ENCODE results near the gene HSF5.
"Not testable (repeated sequence)": the region's sequence is repeated elsewhere in the genome, so short reads cannot be mapped to it uniquely, and the experiment has no call there.

Gene HSF5

DNA sequence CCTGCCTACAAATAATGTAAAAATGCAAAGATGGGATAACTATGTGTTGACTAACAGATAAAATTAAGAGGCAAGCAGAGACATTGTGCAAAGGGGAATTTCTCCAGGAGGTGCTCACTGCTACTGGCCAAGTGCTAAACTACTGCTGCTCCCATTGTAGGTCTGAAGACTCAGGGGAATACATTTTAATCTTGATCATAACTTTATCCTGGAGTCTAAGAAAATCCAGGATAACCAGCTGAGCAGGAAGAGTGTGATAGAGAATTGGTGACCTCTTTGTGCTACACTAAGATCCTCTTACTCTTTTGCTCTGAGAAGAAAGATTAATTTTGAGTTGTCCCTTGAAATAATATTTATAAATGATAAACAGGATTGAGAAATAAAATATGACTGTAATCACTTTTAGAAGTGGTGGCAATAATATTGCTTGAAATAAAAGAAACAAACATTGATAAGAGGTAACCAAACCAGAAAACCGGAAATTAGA is 76.8 kb downstream of the HSF5 start:
- DNase-seq: no peak

DNA sequence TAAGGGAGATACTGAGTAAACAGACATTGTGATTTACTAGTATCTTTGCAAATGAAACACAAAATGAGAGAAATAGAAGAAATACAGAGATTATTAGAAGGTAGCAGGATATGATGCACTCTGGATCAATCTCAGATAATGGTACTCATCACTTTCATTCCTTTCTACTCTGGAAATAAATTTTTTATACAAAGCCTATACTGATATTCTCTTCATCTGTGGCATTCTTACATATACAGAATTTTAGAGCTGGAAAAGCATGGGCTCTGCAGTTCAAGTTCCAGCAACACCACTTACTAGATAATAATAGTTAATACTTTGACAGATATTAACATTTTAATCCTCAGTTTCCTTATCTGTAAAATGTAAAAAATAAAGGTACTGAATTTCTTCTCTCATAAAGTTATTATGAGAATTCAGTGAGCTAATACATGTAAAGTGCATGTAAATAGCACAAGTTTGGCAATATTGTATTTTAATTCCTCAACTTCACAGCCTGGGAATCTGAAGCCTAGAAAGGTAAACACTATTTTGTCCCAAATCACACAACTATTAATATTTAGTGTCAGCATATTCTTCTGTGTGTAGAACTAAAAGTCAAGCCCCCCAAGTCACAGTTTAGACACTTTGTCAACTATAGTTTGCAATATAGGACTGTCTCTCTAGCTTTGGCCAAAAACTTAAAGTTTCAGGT is 77.3 kb downstream of the HSF5 start:
- DNase-seq: no peak

DNA sequence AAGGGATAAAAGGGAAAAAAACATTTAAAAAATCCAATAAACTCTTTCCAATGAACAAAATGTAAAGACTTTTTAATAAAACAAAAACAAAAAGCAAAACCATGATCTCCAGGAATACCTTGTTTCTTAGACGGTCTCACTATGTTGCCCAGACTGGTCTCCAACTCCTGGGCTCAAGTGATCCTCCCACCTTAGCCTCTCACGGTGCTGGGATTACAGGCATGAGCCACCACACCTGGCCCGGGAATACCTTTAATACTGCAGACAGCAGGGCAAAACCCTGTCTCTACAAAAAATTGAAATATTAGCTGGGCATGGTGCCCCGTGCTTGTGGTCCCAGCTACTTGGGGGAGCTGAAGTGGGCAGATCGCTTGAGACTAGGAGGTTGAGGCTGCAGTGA is 78.8 kb downstream of the HSF5 start:
- DNase-seq: no peak

DNA sequence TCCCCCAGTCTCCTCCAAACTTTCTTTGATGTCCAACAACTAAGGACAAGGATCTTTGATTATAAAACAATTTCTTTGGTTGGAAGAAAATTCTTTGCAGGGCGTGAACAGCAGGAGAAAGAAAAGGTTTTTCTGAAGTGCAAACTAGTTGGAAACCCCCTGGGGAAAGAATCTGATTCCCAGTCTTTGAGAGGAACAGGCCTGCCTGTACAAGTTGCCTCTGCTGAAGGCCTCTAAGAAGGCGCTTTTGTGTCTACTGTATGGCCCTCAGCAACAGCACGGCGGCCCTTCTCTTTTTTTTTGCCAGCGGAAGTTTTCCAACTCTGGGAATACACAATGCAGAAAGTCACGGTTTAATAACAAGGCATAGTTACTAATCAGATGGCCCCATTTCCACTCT is 84.9 kb downstream of the HSF5 start:
- no peak for DNase-seq

DNA sequence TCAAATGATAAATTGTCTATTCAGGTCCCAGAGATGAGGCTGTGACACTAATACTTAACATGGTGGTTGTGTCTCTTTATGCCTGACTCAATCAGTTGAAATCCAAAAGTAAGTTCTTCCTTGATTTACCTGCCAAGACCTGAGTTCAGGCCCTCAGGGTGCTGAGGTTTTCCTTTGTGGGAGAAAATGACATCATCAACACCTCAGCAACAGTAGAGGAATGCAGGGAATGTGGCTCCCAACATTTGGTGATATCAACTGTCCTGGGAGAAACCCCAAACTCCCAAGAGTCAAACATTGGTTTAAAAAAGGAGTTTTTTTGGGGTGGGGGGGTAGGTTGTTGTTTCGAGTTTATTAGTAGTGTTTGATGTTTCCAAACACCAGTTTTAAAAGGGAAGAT is 85.5 kb downstream of the HSF5 start:
- no peak for DNase-seq

DNA sequence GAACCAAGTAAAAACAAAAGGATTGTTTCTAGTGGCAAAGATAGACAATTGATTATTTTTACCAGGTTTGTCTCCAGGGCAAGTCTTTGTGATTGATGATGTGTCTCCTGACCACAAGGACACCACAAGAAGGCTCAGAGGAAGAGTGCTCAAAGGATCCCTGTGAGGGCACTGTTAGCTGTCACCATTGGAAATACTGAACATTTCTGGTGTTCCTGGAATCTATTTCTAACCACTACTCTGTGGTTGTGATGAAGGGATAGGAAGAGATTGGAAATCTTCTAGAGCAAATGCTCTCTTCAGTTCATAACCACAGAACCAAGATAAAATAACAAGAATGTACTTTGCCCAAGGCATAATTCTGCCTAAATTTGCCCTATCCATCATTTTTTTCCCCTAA is 86.2 kb downstream of the HSF5 start:
- DNase-seq: no peak

DNA sequence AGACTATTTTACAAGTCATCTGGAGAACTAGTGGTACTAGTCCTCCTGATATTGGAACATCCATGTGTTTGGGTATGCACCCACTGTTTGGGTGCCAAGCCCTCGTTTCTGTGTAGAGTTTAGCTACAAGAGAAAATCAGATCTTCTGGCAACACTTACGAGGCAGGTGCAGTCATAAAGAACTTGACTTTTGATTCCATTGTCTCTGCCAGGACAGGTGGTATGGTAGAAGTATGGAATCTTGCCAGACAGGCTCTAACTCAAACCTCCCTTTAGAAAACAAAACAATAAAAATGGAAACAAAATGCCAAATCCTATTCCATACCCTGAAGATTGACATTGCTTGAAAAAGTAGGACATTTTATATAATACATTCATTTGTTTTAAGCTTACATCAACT is 86.9 kb downstream of the HSF5 start:
- DNase-seq: no peak

DNA sequence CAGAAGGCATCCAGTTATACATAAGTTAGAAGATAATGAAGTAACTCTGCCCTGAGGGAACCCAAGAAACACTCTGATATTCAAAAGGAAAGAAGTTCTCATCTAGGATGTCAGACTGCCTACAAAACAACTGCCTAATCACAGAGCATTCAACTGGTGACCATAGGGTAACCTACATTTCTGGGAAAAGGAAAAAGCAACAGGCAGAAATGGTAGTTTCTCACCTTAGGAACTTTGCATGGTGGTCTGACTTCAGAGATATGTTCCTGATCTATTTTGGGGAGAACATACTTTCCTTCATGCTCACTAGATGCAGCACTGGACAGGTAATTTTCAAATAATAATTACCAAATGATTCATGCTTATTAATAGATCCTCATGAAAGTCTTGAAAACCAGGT is 87.4 kb downstream of the HSF5 start:
- no peak for DNase-seq

DNA sequence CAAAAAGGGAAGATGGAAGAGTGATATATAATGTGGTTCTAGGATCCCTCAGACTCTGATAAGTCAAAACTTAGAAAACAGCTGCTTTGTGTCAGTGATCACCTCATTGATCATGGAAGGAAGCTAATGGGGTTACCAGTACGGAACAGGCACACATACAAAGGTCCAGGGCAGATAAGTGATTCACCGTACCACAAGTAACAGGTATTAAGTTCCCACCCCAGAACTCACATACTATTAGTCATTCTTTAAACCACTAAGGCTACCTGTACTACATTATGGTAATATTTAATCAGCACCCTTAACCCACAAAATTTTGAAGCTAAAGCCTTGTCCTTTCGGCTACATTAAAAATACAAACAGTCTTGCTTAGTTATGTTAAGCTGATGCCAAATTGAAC is 88.2 kb downstream of the HSF5 start:
- no peak for DNase-seq

DNA sequence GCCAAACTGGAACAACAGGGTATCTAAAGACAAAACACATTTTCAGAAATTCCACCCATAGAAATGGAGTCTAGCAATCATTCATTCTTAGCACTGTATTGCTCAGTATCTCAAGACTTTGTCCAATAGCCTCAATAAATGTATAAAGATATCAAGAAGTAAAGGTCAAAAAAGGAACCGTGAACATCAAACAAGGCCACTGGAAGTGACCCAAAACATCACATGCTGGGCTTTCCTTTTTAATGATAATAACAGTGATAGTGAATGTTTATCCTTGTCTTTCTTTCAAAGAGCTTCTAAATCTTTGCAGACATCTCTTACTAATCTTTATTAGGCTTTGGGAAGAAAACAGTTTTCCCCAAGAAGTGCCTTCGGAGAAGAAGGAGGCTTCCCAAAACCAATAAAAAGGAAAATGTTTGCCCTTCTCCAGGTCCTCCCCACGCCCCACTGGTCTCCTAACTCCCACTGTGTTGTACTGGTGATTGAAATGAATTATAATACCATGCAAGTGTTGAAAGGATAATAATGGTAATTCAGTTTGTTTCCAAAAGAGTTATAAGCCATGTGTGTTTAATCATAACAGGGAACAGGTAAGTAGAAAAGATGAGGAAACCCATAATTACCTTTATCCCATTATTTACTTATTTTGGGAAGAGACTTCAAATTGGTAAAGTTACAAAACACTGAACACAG is 89.5 kb downstream of the HSF5 start:
- no peak for DNase-seq

DNA sequence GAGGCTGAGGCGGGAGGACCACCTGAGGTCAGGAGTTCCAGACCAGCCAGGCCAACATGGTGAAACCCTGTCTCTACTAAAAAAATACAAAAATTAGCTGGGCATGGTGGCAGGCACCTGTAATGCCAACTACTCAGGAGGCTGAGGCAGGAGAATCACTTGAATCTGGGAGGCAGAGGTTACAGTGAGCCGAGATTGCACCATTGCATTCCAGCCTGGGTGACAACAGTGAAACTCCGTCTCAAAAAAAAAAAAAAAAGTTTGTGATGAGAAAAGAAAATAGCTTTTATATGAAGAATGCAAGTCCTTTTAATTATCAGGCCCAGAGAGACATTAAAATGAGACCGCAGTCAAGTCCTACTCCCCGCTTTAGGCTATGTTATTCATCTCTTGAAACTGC is 90.8 kb downstream of the HSF5 start:
- not testable (repeated sequence) for DNase-seq

DNA sequence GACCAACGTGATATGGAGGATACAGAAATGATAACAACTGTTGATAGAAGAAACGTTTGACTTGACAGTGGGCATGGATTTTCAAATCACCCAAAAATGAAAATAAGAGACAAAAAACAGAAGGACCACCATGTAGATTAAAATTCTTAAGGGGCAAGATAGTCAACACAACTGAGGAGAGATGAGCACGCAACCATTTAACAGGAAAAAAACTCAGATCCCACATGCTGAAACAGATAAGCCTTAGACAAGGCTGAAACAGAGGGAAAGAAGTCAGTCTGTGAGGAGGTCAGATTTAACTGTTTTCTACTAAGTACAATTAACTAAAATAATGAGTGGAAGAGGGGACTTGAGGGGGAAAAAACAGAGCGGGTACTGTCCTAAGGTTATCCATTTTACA is 92.0 kb downstream of the HSF5 start:
- no peak for DNase-seq

DNA sequence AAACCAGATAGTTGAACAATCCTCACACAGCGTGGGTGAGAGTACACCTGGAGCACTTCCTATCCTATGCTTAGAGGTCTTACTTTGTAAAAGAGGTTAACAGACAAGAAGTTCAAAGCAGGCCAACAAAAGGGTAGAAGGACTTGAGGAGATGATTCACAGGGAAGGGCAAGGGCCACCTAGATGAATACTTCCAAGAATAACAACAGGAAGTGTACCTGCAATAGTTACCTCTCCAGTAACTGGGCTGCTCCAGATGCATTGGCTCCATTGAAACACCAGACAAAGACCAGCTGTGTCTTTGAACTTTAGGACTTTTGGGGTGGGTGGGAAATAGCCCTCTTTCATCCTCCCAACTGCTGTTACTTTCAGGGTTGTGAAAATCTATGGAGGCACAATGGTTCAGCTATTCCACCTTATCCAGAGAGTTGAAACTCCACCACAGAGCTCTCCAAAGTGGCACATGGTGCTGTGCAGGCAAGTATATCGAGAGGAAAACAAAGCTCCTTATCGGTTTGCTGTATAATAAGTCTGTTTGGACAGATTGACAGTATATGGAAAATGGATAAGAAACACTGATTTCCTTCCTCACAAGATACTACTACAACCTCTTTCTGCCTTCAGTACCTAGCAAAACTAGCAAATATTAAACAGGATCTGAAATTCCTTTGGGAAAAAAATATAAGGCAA is 93.5 kb downstream of the HSF5 start:
- no peak for DNase-seq

DNA sequence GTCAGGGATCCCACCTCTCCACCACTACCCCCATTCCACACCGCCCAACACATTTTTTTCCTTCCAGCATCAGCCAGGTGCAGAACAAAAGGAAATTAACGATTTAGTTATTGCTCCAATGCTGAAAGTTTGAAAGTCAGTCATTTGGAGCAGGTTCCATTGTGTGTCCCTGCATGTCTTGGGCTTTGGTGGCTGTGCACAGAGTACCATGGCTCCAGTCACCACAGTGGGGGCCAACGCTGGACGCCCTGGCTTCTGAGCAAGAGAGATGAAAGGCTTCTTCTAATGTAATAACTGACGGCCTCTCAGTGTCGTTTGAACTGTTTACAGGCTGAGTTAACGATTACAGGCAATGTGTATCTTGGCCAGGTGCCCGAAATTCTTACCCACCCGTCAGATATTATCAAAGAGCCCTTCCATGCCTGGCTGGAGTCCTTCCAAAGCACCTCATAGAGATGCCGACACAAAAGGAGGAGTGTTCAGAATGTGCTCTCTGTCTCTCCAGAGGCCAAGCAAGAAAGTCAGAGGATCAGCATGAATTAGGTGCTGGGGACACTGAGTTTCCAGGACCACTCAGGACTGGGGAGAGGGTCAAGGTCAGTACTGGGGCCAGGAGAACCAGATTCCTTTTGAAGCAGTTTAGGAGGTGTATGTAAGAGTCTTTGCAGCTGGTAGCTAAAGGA is 96.8 kb downstream of the HSF5 start:
- DNase-seq: no peak

DNA sequence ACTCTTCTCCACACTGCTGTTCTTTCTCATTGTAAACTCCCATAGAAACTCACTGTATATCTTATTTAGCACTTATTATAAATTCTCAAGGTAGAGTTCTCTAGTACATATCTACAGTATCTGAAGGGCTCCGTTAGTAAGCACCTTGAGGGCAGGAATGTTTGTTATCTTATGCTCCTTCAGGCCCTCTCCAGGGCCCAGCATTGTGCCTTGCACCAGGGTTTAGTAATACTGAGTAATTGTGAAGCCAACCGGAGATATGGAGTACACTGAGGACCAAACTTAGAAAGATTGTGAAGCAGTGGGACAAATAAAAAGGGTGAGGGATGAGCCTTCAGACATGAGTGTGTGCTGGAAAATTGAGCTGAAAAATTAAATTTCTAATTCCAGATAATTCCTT is 97.3 kb downstream of the HSF5 start:
- DNase-seq: no peak

DNA sequence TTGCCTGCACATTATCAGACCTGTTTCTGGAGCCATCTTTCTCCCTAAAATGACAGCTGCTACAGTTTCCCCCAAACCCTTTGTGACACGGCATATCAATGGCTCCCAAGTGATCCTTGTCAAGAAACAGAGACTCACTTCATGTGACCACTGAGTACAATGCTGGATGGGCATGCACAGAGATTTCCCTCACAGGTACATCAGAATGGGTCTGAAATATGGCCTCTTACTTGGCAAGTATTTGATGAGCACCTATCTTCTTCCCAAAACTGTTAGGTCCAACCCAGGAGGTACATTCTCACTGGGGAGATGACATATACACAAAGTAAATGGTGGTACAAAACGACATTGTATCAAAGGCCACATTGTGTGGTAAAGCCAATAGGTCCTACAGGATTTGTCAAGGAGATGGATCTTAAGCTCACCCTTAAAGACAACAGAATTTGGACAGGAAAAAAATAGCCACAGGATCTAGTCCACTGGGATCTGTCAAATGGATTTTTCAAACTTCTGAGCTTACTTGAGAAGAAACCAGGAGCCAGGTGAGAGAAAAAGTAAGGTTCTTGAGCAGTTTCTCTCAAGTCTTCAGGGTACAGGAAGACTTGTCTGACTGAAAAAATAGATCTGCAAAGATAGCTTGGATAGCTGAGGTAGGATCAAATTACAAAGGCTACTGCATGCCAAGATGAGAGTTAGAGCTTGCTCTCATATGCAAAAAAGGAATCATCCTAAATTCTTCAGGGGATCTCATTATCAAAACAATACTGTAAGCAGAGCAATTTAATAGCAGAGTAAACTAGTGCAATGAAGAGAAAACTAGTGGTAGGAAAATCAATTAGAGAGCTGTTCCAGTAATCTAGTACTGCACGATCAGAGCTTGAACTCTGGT is 99.7 kb downstream of the HSF5 start:
- no peak for DNase-seq

DNA sequence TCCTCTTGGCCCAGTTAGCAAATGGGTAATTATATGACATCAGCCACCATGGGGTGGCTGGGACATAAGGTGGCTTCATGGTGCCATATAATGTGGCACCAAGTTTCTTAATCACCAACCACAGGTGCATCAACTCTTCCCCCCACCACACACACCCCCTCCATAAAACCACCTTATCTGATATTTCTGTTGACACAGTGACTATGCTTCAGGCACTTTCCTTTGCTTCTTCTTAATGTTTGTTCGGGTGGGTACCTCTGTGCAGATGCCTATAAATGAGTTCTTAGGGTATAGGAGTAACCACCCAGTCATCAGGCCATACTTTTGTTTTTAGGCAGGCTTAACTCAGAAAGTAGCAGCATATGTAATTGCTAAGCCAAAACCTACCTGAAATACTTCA is 100.4 kb downstream of the HSF5 start:
- no peak for DNase-seq

DNA sequence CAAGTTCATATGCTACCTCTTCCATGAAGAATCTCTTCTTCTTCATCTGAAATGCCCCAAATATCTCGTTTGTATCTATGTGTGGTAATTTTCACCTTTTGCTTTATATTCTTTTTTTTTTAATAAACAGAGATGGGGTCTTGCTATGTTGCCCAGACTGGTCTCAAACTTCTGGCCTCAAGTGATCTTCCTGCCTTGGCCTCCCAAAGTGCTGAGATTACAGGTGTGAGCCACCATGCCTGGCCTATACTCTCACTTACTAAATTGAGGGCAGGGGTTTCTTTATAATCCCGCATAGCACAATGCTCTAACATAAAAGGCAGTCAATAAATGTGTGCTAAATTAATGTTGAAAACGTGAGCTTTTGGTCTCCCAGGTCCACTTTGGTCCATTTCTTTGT is 101.5 kb downstream of the HSF5 start:
- DNase-seq: no peak

DNA sequence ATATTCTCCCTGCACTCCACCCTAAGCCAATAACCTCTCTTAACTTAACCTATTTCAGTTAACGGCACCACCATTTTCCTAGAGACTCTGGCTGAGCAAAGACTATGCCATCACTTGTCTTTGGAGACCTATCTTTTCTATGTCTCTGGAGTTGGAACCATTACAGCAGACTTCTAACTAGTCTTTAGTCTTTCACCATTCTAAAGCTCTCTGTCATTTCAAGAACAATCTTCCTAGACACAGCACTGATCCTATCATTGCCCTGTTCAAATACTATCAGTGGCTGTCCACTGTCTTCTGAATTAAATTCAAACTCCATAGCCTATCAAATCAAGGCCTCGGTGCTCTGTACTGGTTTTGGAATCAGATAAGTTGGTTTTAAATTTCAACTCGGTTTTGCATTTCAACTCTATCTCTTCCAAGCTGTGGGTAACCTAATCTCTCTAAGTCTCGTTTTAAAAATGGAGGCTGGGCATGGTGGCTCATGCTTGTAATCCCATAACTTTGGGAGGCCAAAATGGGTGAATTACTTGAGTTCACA is 102.8 kb downstream of the HSF5 start:
- no peak for DNase-seq

DNA sequence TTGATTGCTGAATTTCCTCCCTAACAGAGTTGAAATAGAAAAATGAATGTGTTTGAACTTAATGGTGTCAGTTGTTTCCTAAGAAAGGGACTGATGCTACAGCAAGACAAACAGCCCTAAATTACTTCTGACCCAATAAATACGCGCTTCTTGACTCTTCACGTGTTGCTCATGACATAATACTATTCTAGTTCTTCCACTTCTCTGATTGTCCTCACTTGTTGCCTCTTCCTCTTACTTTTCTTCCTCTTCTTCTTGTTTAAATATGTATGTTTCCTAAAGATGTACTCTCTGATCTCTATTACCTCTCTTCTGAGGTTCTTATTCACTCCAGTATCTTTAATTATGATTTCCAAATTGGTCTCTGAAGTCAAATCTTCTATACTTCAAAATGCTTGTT is 103.3 kb downstream of the HSF5 start:
- DNase-seq: no peak

DNA sequence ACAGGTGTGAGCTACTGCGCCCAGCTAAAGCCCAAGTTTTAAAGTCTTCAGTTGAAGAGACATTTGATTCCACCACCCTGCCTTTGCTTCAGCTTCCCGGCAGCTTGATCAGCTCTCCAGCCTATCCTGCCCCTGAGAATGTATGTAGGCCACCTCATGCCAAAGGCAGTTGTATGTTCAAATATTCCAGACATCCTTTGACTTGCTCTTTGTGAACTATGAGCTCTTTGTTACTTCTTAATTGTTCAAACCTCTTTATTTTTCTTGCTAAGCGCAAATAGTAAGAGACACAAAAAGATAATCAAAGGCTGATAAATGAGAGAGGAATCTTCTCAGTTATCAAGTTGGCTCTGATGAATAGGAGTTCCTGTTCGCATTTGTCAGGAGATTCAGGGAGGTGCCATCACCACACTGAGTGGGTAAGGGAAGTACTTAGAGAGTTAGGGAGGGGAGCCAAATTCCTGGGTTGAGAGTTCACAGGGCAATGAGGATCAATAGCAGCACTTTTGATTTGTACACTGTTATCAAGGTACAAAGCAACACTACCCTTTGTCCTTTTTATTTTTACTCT is 104.2 kb downstream of the HSF5 start:
- no peak for DNase-seq

DNA sequence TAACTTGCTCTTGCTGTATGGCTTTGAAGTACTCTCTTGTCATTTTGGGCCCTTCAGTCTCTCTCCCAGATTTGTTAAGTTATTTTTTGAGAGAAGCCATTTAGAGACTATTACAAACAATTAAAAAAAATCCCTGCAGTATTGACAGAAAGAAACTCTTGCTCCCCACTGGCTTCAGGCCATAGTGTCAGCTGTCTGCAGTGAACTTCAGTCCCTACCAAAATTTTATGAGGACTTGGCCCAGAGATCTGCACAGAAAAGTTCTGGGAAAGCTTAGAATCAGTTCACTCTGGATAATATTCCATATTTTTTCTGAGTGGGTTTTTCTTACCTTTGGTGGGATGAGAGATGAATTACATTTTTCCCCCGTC is 105.4 kb downstream of the HSF5 start:
- DNase-seq: no peak
